Measurements from ENCODE around the gene SELENON.

The SELENON gene

GRCh38 chr1:25810341-25811299 lies 10.6 kb downstream of the SELENON start:
- DNase-seq: no peak

DNA sequence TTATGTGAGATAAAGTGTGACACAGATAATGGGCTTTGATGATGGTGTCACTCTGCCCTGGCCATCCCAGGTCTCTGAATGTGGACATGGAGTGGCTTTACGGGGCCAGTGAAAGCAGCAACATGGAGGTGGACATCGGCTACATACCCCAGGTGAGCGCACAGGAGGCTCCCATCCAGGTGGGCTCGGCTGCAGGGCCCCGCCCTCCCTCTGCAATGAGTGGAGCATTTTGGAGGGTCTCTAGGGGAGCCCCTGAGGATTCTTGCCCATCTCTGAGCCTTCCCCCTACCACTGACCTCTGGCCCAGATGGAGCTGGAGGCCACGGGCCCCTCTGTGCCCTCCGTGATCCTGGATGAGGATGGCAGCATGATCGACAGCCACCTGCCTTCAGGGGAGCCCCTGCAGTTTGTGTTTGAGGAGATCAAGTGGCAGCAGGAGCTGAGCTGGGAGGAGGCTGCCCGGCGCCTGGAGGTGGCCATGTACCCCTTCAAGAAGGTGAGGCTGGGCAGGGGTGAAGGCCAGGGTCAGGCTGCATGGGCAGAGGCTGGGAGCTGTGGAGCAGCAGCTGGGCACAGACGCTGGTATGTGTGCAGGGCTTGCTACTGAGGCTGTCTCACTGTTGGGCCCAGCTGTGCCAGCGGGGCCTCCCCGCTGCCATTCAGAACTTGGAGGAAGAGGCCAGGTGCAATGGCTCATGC lies 11.5 kb downstream of the SELENON start:
- DNase-seq: no peak

GRCh38 chr1:25813071-25813733 lies 13.2 kb downstream of the SELENON start:
- no peak for DNase-seq

- DNase-seq: no peak
Observed at GRCh38 chr1:25813734-25814471, 13.9 kb downstream of the SELENON start.

- DNase-seq: no peak
Observed at GRCh38 chr1:25814549-25815087, 14.6 kb downstream of the SELENON start.

DNA sequence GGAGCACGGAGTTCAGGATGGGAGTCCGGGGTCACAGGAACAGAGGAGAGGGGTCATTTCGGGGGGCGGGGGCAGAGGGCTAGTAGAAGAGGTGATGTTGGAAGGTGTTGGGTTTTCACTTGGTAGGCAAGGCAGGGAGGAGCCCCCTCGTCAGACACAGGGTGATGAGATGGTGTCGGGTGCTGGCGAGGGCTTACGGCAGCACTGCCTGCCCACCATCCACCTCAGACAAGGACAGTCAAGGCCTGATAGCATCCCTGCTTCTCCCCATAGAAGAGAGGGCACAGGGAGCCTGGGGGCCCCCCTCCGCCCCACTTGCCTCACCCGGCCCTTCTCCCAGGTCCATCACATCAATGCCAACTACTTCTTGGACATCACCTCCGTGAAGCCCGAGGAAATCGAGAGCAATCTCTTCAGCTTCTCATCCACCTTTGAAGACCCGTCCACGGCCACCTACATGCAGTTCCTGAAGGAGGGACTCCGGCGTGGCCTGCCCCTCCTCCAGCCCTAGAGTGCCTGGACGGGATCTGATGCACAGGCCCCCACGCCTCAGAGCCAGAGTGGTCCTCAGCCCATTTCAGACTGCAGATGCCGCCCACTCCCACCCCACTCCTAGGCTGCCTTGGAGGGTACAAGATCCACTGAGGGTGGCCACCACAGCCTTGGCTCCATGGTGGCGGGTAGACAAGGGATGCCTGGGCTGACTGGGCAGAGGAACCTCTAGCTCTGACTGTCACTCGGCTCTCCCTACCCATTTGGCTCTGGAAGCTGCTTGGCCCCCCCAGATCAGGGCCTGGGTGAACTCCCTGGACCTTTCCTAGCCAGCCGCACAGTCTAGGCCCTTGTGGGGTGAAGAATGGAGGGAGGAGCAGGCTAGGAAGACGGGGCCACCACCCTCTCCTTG lies 15.5 kb downstream of the SELENON start:
- DNase-seq: no peak

DNA sequence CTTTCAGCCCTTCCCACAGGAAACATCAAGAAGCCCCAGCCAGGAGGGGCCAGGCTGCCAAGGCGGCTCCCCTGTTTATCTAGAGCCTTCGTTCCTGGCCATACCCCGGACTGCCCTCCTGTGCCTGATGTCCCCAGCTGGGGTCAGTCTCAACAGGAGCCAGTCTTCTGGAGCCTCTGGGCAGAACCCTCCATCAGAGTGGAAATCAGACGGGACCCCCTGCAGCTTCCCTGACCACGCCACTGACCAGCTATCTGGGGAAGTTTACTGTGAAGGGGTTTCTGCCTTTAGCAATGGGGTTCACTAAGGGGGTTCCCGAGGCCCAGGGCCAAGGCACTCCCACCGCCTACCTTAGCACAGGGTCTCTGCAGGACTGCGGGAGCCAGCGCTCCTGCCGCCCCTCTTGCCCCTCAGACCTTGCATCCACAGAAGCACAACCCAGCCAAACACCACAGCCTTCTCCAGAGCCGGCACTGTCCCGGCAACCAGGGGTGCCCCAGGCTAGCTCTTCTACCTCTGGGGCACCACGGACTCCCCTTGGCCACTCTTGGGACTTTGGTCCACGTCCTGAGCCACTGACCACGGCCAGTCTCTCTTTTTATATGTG lies 16.2 kb downstream of the SELENON start:
- no peak for DNase-seq

GRCh38 chr1:25817840-25818501 lies 18.0 kb downstream of the SELENON start:
- no peak for DNase-seq

GRCh38 chr1:25818569-25818968 lies 18.6 kb downstream of the SELENON start:
- no peak for DNase-seq

- DNase-seq: peak; percentile 77
Observed at GRCh38 chr1:25819491-25820246, 19.7 kb downstream of the SELENON start, which contains the start of gene MTFR1L. Gene MTFR1L, plus strand, starts transcription at chr1:25819954. Its CDS starts 3,151 bp downstream, at chr1:25823105.

DNA sequence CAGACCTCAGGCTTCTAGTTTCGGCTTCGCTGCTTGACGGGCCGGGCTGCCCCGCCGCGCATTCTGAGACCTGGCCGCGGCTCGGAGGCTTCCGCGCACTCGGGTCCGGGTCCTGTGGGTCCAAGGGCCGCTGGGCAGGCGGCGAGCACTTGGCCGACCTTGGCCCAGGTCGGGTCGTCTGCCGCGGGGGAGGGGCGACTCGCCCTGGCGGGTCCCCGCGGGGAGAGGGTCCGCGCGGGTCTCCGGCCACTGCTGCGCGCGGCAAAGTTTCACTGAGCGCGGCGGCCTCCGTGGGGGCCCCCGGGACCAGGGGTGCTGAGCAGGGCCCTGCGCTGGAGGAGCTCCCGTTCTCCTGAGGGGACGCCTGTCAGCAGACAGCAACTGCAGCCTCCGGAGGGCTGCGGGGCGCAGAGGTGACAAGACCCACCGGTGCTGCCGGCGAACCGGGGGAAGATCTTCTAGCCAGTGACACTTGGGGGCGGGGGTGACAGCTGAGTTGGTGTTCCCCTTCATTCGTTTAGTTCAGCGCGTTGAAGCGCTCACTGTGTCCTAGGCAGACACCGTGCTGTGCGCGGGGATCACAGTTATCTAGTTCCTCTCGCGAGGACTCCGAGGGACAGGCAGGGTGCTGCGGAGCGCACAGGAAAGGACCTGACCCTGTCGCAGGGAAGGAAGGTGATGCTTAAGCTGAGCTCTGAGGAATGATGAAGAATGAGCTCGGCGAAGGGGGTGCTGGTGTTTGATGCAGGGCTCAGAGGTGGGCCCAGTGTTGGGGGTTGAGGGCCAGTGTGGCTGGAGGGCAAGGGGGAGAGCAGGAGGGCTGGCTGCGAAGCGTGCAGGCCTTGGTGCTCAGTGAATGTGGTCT lies 20.5 kb downstream of the SELENON start:
- no peak for DNase-seq

GRCh38 chr1:25821112-25821476 lies 21.1 kb downstream of the SELENON start:
- DNase-seq: no peak

GRCh38 chr1:25821630-25822091 lies 21.7 kb downstream of the SELENON start:
- no peak for DNase-seq

DNA sequence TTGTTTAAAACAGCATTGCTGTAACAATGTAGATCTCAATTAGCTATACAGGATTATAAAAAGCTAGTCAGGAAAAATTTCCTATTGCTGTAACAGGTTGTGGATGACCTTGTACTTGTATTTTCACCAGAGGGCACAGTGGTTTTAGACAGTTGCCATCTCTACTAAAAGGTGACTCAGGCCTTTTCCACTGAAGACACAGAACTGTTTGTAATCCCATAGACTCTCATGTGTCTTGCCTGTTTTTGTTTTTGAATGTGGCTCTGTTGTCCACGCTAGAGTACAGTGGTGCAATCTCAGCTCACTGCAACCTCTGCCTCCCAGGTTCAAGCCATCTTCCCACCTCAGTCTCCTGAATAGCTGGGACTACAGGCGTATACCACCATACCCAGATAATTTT lies 25.6 kb downstream of the SELENON start:
- DNase-seq: no peak

DNA sequence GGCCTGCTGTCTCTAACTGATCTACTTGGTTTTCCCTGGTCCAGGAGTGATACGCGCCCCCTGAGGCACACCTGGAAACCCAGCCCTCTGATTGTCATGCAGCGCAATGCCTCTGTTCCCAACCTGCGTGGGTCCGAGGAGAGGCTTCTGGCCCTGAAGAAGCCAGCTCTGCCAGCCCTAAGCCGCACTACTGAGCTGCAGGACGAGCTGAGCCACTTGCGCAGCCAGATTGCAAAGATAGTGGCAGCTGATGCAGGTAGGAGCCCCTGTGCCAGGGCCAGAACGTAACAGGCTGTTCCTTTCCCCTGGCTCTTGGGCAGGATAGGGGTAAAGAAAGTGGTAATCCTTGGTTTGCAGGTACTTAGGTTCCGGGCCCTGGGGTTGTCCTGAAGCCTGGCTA lies 26.6 kb downstream of the SELENON start:
- no peak for DNase-seq

- no peak for DNase-seq
Observed at GRCh38 chr1:25828491-25828890, 28.5 kb downstream of the SELENON start.

DNA sequence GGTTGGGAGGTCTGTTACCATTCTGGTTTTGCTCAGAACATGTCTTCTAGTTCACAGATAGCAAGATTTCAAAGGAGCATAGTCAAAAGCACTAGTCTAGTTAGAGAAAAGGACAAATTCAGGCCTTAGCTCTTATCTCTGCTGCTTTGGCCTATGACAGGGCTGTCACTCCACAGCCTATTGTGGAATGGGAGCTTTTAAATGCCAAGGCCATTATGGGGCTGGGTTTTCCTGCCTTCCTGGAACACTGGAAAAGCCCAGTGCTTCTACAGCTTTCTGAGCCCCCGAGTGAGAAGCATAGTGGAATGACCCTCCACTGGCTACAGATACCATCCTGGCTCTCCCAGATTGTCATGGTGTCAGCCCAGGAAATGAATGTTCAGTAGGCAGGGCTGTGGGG lies 29.1 kb downstream of the SELENON start:
- no peak for DNase-seq

DNA sequence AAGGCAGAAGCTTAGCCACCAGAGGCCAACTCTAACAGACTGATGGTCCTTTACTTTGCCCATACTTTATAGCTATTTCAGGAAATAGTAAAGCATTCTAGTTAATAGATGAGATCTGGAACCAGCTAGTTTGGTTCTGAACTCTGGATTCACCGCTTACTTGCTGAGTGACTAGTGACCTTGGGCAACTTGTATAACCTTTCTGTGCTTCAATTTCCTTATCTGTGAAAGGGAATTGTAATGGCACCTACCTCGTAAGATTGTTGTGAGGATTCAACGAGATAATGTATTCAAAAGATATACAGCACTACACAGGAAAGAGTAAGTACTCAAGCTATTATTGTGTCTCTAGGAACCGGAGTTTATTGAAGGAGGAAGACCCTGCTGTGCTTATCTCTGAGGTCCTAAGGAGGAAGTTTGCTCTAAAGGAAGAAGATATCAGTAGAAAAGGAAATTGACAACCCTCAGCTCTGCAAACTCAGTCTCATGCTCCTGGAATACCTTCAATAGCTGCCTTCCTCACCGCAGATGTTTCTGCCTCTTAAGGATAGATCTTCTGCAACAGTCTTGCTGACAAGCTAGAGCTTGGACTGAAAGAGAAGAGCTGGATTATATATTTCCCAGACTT lies 31.7 kb downstream of the SELENON start:
- no peak for DNase-seq

Data from NCI-H1048 (cell line).